Measurements from ENCODE around the gene FOXD2. TPM values are rescaled to one million over a fixed set of nuclear protein-coding genes. Genes with fewer than 3 reads are reported as not detected.

FOXD2 gene
- total RNA-seq, 2 donors from 2014 or later: 0.14 to 0.28 TPM

DNA sequence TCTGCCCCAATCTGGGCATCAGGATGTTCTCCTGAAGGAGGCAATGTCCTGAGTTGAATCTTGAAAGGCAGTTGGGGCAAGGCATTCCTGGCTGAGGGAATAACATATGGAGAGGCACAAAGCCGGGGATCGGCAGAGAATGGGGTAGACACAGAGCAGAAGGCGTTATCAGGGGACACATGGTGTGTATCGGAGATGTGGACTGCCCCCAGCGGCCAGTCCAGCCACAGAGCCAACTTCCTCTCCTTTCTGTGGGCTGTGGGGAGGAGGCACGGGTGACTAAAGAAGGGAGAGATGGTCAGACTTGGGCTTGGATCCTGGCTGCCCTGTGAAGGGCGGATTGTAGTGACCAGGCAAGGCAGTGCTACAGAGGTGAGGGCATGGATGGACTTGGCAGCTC lies 32.1 kb downstream of the FOXD2 start:
- H3K27me3 Mint-ChIP-seq (ENCODE audit: low read depth): peaks cover 17% of the 10 kb centered on the region
- ATAC-seq (replicated peaks in 1 of 2) (no peak), DNase-seq (no peak)
- no peaks in the 10 kb centered on the region for H3K36me3 Mint-ChIP-seq (ENCODE audit: insufficient read depth in 2 of 2)
- H3K4me1 Mint-ChIP-seq (ENCODE audit: low read depth): no peaks in the 10 kb centered on the region
- no peak overlapping the region for H3K4me3 Mint-ChIP-seq
- no peak overlapping the region for H3K27ac Mint-ChIP-seq
- H3K9me3 Mint-ChIP-seq: no peaks in the 10 kb centered on the region

DNA sequence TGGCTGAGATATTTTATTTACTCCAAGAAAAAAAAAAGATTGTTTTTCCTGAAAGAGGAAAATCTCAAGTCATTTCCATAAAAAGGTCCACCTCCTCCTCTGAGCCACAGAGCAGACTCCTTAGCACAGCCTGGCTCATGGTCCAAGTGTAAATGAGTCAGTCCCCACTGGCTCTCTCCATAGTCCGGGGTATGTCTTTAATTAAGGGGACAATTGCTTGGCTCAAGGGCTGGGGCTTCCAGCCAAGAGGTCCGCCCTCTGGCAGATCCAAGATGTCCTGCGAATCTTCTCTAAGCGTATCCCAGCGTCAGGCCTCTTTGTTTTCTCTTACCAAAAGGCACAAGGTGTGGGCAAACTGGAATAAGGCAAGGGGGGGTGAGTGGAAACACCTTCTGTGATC lies 33.3 kb downstream of the FOXD2 start:
- H3K9me3 Mint-ChIP-seq: no peaks in the 10 kb centered on the region
- H3K4me1 Mint-ChIP-seq (ENCODE audit: low read depth): no peaks in the 10 kb centered on the region
- H3K36me3 Mint-ChIP-seq (ENCODE audit: insufficient read depth in 2 of 2): no peaks in the 10 kb centered on the region
- no peak for ATAC-seq (replicated peaks in 1 of 2)
- DNase-seq: no peak
- no peak overlapping the region for H3K27ac Mint-ChIP-seq
- no peak overlapping the region for H3K4me3 Mint-ChIP-seq
- peaks cover 17% of the 10 kb centered on the region for H3K27me3 Mint-ChIP-seq (ENCODE audit: low read depth)

DNA sequence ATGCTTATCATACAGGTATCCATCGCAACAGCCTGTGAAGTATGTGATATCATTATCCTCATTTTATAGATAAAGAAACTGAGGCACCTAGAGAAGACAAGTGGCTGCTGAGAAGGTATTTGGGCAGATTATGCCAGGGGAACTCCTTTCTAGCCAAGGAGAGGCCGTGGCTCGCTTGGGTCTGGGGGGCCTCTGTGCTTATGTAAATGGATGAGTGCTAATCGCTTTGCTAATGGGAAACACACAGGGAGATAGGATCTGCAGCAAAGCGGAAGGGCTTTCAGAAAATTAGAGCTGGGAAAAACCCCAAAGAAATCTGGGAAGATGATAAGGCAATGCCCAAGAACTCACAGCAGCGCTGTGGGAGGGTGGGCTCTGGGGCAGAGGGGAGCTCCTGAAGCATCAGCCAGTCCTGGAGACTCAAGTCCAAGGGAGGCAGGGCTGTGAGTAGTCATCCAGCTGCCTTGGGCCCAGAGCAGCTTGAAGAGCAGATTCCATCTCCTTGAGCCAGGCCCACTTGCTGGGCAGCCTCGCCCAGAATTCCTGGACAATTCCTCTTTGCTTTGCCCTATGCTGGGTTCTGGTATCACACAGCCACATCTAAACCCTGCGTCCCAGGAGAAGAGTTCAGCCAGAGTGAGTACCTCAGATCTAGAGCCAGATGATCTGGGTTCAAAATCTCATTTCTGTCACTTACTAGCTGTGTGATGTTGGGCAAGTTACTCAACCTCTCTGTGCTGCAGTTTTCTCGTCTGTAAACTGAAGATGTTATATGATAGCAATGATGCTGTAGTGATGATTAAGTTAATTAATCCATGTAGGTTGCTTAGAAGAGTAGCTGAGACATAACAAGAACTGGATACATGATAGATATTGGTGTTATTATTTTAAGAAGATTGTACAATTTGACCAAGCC lies 36.7 kb downstream of the FOXD2 start:
- no peak for DNase-seq
- no peaks in the 10 kb centered on the region for H3K9me3 Mint-ChIP-seq
- no peak for ATAC-seq (replicated peaks in 1 of 2)
- no peaks in the 10 kb centered on the region for H3K36me3 Mint-ChIP-seq (ENCODE audit: insufficient read depth in 2 of 2)
- H3K4me1 Mint-ChIP-seq (ENCODE audit: low read depth): no peaks in the 10 kb centered on the region
- H3K27ac Mint-ChIP-seq: no peak overlapping the region
- H3K4me3 Mint-ChIP-seq: no peak overlapping the region
- peaks cover 16% of the 10 kb centered on the region for H3K27me3 Mint-ChIP-seq (ENCODE audit: low read depth)

DNA sequence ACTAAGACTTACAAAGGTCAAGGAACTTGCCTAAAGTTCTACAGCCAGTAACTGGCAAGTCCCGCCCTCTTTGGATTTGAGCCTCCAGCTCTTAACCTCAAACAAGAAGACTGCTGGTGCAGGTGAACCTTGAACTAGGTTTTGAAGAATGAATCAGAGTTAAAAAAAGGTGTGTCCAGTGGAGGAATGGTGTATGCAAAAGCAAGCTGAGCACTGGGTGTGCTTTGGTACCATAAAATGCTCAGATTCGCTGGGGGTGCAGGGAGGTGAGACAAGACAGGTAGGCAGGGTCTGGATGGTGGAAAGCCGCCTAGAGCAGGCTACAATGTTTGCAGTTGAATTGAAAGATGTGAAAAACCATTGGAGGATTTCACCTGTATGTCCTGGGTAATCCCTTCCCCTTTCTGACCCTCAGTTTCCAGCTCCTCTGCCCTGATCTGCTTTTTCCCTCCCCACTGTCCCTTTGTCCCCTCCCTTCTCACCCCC lies 39.8 kb downstream of the FOXD2 start:
- Mint-ChIP-seq H3K4me1 (ENCODE audit: low read depth) (no peaks in the 10 kb centered on the region), H3K36me3 (ENCODE audit: insufficient read depth in 2 of 2) (no peaks in the 10 kb centered on the region), H3K9me3 (no peaks in the 10 kb centered on the region), H3K4me3 (no peak overlapping the region), H3K27ac (no peak overlapping the region), H3K27me3 (ENCODE audit: low read depth) (peaks cover 19% of the 10 kb centered on the region)
- DNase-seq (no peak), ATAC-seq (replicated peaks in 1 of 2) (no peak)

DNA sequence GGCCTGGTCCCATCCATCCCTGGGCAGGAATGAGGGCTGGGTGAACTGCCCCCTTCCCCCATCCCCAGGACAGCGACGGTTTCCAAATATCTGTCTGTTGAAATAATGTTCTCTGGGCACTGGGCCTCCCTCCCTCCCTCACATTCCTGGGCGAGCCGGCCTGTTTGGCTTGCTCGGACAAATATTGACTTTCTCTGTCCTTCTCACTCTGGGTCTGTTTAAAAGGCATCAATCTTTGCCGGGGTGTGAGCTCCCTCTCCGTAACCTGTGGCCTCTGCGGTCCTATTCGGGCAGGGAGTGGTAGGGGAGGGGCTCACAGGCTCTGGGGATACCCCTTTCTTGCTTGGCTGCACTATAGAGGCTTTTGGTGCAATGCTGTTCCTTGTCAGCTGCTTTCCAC lies 40.2 kb downstream of the FOXD2 start:
- Mint-ChIP-seq H3K4me1 (ENCODE audit: low read depth) (no peaks in the 10 kb centered on the region), H3K36me3 (ENCODE audit: insufficient read depth in 2 of 2) (no peaks in the 10 kb centered on the region), H3K9me3 (no peaks in the 10 kb centered on the region), H3K27ac (no peak overlapping the region), H3K27me3 (ENCODE audit: low read depth) (peaks cover 20% of the 10 kb centered on the region), H3K4me3 (no peak overlapping the region)
- no peak for DNase-seq
- no peak for ATAC-seq (replicated peaks in 1 of 2)

DNA sequence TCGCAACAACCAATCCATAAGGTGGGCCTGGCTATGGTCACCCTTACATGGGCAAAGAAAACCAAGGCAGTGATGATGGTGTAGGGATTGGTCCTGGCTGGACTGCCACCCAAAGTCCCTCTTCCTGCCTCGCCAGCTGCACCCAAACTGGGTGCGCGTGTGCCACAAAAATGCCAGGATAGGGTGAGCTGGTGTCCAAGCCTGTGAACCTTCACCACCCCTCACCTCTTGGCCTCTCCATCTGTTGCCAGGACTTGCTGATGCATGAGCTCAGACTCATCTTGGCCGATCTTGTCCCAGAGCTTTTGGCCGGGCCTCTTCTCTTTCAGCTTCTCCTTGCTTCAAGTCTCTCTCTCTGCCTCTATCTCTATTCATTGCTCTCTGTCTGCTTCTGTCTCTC lies 41.8 kb downstream of the FOXD2 start:
- no peak for ATAC-seq (replicated peaks in 1 of 2)
- H3K4me1 Mint-ChIP-seq (ENCODE audit: low read depth): no peaks in the 10 kb centered on the region
- H3K27me3 Mint-ChIP-seq (ENCODE audit: low read depth): peaks cover 24% of the 10 kb centered on the region
- no peak for DNase-seq
- no peaks in the 10 kb centered on the region for H3K36me3 Mint-ChIP-seq (ENCODE audit: insufficient read depth in 2 of 2)
- no peak overlapping the region for H3K4me3 Mint-ChIP-seq
- no peak overlapping the region for H3K27ac Mint-ChIP-seq
- H3K9me3 Mint-ChIP-seq: no peaks in the 10 kb centered on the region

DNA sequence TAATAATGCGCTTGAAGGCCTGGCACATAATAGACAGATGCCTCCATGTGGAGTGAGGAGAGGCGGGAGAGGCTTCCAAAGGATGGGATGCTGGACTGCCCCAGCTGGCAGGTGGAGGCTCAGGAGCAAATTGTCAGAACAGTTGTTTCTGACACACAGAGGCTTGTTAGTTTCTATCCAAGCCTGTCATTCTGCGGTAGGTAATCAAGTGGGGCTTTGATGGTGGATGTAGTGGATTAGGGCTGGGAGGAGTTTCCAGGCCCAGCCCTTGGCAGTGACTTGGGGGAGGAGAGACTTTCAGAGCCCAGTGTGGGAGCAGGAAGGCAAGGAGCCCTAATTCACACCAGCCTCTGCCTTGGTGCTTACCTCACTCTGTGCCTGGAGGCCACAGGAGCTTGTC lies 44.1 kb downstream of the FOXD2 start:
- H3K4me1 Mint-ChIP-seq (ENCODE audit: low read depth): no peaks in the 10 kb centered on the region
- H3K27ac Mint-ChIP-seq: no peak overlapping the region
- no peaks in the 10 kb centered on the region for H3K36me3 Mint-ChIP-seq (ENCODE audit: insufficient read depth in 2 of 2)
- H3K4me3 Mint-ChIP-seq: no peak overlapping the region
- no peaks in the 10 kb centered on the region for H3K9me3 Mint-ChIP-seq
- ATAC-seq (replicated peaks in 1 of 2) (no peak), DNase-seq (no peak)
- peaks cover 26% of the 10 kb centered on the region for H3K27me3 Mint-ChIP-seq (ENCODE audit: low read depth)

DNA sequence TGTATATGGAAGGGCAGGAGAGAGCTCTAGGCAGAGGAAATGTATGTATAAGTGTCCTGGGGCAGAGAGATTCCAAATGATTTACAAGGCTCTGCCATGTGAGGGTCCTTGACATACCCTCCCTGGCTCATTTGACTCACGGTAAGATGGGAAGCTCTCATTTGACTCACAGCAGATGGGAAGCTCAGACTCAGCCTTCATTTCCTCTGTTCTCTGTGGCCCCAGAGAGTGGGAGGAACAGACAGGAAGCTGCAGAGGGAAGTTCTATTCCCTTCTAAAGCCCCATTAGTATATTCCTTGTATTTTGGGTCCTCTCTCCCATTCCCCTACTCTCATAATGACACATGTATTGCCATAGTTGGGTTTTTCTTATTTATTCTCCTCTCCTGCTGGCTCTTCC lies 44.9 kb downstream of the FOXD2 start:
- Mint-ChIP-seq H3K4me1 (ENCODE audit: low read depth) (no peaks in the 10 kb centered on the region), H3K27ac (no peak overlapping the region), H3K4me3 (no peak overlapping the region), H3K36me3 (ENCODE audit: insufficient read depth in 2 of 2) (no peaks in the 10 kb centered on the region), H3K27me3 (ENCODE audit: low read depth) (peaks cover 26% of the 10 kb centered on the region), H3K9me3 (no peaks in the 10 kb centered on the region)
- no peak for DNase-seq
- no peak for ATAC-seq (replicated peaks in 1 of 2)

DNA sequence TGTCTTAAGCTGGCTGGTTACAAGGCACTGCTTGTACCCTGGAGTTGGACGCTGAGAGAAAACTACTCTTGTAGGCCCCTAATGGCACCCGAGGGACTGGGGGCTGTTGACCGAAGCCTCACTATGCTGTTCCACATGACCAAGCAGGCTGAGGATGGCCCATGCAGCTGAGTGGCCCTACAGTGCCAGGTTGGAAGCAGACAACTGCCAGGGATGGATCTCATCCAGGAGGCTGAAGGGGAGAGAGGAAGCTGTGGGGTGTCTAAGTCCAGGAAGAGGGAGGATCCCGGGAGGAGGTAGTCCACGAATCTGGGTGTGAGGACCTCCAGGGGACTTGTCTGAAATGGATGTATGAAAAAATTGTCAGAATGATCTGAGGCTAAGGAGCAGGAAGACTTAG lies 45.8 kb downstream of the FOXD2 start:
- DNase-seq: no peak
- no peak overlapping the region for H3K27ac Mint-ChIP-seq
- H3K27me3 Mint-ChIP-seq (ENCODE audit: low read depth): peaks cover 26% of the 10 kb centered on the region
- no peak for ATAC-seq (replicated peaks in 1 of 2)
- no peaks in the 10 kb centered on the region for H3K9me3 Mint-ChIP-seq
- no peaks in the 10 kb centered on the region for H3K4me1 Mint-ChIP-seq (ENCODE audit: low read depth)
- no peak overlapping the region for H3K4me3 Mint-ChIP-seq
- H3K36me3 Mint-ChIP-seq (ENCODE audit: insufficient read depth in 2 of 2): no peaks in the 10 kb centered on the region

DNA sequence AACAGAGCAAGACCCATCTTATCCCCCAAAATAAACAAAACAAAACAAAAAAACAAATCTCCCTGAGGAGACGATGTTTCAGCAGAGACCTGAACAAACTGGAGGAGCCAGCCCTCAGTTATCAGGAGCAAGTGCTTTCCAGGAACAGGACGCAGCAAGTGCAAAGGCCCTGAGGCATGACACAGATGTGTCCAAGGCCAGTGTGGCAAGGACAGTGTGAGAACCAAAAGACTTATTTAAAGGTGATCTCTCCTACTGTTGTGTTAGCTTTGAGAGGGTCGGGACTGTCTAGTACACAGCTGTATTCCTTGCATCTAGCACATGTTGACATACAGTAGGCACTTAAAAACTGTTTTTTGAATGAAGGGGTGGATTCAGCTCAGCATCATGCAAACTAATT lies 48.0 kb downstream of the FOXD2 start:
- Mint-ChIP-seq H3K27ac (no peak overlapping the region), H3K9me3 (no peaks in the 10 kb centered on the region), H3K36me3 (ENCODE audit: insufficient read depth in 2 of 2) (no peaks in the 10 kb centered on the region), H3K4me1 (ENCODE audit: low read depth) (no peaks in the 10 kb centered on the region), H3K27me3 (ENCODE audit: low read depth) (peaks cover 26% of the 10 kb centered on the region), H3K4me3 (no peak overlapping the region)
- ATAC-seq (replicated peaks in 1 of 2) (no peak), DNase-seq (no peak)

DNA sequence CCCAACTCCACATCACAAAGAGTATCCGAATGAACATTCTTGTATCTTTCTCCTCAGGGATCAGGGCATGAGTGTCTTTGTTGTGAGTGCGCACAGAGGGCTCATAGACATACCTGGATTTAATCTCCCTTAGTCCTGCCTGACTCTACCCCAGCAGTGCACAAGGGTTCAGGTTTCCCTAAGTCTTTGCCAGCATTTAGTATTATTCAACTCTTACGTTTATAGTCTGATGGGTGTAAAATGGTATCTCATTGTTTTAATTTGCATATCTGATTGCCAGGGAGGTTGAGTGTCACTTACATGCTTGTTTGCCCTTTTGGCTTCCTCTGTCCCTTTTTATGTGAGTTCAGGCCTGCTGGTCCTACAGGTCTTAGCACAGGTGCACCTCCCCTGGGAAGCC lies 49.5 kb downstream of the FOXD2 start:
- Mint-ChIP-seq H3K36me3 (ENCODE audit: insufficient read depth in 2 of 2) (no peaks in the 10 kb centered on the region), H3K27ac (no peak overlapping the region), H3K27me3 (ENCODE audit: low read depth) (peaks cover 23% of the 10 kb centered on the region), H3K4me1 (ENCODE audit: low read depth) (no peaks in the 10 kb centered on the region), H3K4me3 (no peak overlapping the region), H3K9me3 (no peaks in the 10 kb centered on the region)
- ATAC-seq (replicated peaks in 1 of 2) (no peak), DNase-seq (no peak)

DNA sequence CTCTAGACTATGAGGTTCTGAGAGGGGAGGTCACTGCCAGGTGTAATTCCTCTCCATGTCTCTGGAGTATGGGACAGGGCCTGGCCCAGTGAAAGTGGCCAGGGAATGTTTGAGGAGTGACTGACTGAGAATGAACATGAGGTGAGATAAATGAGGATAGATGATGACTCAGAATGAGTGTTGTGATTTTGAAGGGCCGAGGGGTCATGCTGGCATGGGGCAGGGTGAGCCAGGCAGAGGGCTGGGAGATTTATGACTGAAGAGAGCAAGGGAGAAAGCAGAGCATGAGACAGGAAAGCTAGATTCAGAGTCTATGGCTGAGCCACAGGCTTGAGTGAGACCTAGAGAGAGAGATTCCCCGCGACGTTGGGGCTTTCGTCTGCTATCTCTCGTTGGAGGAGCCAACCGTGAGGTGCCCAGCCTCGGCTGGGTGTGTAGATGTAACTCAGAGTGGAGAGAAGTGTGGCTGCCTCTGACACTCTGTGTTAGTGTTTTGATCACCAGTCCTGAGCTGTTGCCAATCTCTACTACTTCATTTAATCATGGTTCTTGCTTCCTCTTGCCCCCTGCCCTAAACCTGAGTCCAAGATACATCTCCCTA lies 50.1 kb downstream of the FOXD2 start:
- Mint-ChIP-seq H3K4me1 (ENCODE audit: low read depth) (no peaks in the 10 kb centered on the region), H3K36me3 (ENCODE audit: insufficient read depth in 2 of 2) (no peaks in the 10 kb centered on the region), H3K27me3 (ENCODE audit: low read depth) (peaks cover 25% of the 10 kb centered on the region), H3K9me3 (no peaks in the 10 kb centered on the region), H3K4me3 (no peak overlapping the region), H3K27ac (no peak overlapping the region)
- no peak for ATAC-seq (replicated peaks in 1 of 2)
- no peak for DNase-seq
